HG03558 (cell line): Measurements from ENCODE around the gene SPDYE2B.
"Not testable (repeated sequence)": the region's sequence is repeated elsewhere in the genome, so short reads cannot be mapped to it uniquely, and the experiment has no call there.

ENCODE experiments used
- ATAC-seq: cut with Tn5 transposase; IDR thresholded peaks from one replicate; pipeline ENCODE4 v1.9.1; 2021; ENCODE audit warnings: moderate number of reproducible peaks; ENCODE audit not compliant: unreplicated experiment; ENCODE audit errors: extremely low read depth

The SPDYE2B gene

GRCh38 chr7:102697642-102698512 lies 47.8 kb downstream of the SPDYE2B start:
- ATAC-seq: not testable (repeated sequence)

DNA sequence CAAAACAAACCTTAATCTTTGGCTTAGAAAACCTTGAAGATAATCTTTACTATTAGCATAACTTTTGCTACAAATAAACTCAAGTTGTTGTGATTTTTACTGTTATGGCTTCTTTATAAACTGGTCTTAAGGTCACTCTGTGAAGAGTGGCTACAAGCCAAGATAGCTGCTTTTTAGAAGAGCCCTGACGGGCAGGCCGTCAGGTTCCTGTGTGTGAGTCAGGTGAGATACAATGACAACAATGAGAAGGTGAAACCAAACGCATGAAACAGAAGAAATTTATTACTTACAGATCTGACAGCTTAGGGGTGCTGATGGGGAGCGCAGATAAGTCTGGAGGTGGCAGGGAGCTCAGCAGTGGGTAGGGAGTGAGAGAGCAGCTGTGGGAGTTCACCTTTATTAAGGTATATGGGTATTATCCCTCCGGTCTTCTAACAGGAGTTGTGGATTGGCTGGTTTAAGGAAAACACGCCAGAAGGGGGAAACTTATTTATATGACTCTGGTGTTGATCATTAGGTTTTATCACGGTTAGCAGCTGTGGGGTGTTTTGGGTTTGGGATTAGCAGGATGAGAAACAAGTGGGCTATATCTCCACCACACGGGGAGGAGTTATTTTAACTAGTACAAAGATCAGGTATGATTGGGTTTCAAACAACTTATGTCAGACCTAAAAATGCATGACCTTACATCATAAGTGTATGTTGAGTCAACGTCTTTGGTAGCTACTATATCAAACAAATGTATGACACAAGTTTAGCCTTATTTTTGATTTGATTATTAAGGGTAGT lies 49.0 kb downstream of the SPDYE2B start:
- not testable (repeated sequence) for ATAC-seq
